PFSK-1 (cell line): Measurements from ENCODE around the gene GALNT12.

ENCODE experiments used
- FOXP2 ChIP-seq: optimal IDR thresholded peaks from 2 replicates; pipeline ENCODE3; 2011; ENCODE audit warnings: borderline replicate concordance, control low read depth, inconsistent platforms; ENCODE audit not compliant: insufficient read depth; ENCODE audit errors: extremely low read length, extremely low read depth
- POLR2AphosphoS5 ChIP-seq: IDR thresholded peaks from 2 replicates; pipeline ENCODE4 v1.6.1; 2012; ENCODE audit warnings: low read depth, mild to moderate bottlenecking, control low read depth, low read length, moderate library complexity
- REST ChIP-seq, 2 experiments: IDR thresholded peaks; 2 replicates each; pipeline versions ENCODE4 v1.6.1 to v1.8.0; 2011 to 2012; ENCODE audit warnings: low read depth in 2 of 2, low read length in 2 of 2, control low read depth in 1 of 2, inconsistent platforms in 1 of 2, mild to moderate bottlenecking in 1 of 2, moderate library complexity in 1 of 2; ENCODE audit not compliant: insufficient read depth in 1 of 2
- SIN3A ChIP-seq: IDR thresholded peaks from 2 replicates; pipeline ENCODE4 v1.6.1; 2012; ENCODE audit warnings: mild to moderate bottlenecking, low read length, moderate library complexity, borderline replicate concordance; ENCODE audit not compliant: insufficient read depth
- TAF1 ChIP-seq: IDR thresholded peaks from 2 replicates; pipeline ENCODE4 v1.6.1; 2012; ENCODE audit warnings: low read length, control low read depth, borderline replicate concordance; ENCODE audit not compliant: insufficient read depth

GALNT12 gene

GRCh38 chr9:98777618-98778017 lies 29.9 kb upstream of the GALNT12 start:
- TF ChIP-seq POLR2AphosphoS5 = no peak
- TF ChIP-seq TAF1 = no peak
- no peak for TF ChIP-seq REST (IDR thresholded peaks at IDR 0.05; ENCODE audit: insufficient read depth in 1 of 2, low read depth in 2 of 2, low read length in 2 of 2)
- no peak for TF ChIP-seq FOXP2
- TF ChIP-seq SIN3A = no peak

DNA sequence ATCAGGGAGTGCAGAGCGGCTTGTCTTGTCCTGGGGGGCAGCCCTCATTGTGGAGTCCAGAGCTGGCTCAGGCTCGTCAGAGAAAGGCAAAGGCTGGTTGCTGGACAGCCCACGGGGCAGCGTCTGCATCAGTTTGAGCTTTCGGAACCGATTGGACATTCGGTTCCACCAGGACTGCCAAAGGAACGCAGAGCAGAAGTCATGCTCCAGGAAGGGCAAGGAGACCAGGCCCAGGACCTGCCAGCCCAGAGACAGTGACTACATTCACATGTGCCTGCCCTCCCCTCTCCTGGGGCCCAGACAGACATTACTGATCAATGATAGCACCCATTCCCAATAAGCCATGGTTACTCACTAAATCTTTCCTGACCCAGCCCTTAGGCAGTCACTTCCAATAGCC lies 29.2 kb upstream of the GALNT12 start:
- TF ChIP-seq POLR2AphosphoS5 = no peak
- no peak for TF ChIP-seq SIN3A
- TF ChIP-seq TAF1 = no peak
- TF ChIP-seq REST (IDR thresholded peaks at IDR 0.05; ENCODE audit: insufficient read depth in 1 of 2, low read depth in 2 of 2, low read length in 2 of 2) = no peak
- TF ChIP-seq FOXP2 = no peak

- no peak for TF ChIP-seq FOXP2
- no peak for TF ChIP-seq REST (IDR thresholded peaks at IDR 0.05; ENCODE audit: insufficient read depth in 1 of 2, low read depth in 2 of 2, low read length in 2 of 2)
- no peak for TF ChIP-seq SIN3A
- no peak for TF ChIP-seq POLR2AphosphoS5
These were observed 28.5 kb upstream of the GALNT12 start for GRCh38 chr9:98778711-98779530.

GRCh38 chr9:98780059-98780749 lies 27.3 kb upstream of the GALNT12 start:
- TF ChIP-seq FOXP2 = no peak
- TF ChIP-seq TAF1 = no peak
- TF ChIP-seq SIN3A = no peak
- TF ChIP-seq POLR2AphosphoS5 = no peak
- TF ChIP-seq REST (IDR thresholded peaks at IDR 0.05; ENCODE audit: insufficient read depth in 1 of 2, low read depth in 2 of 2, low read length in 2 of 2) = no peak
